Measurements from ENCODE around the gene GRM3. TPM values are rescaled to one million over a fixed set of nuclear protein-coding genes. Genes with fewer than 3 reads are reported as not detected.

GRM3 gene
- total and polyA plus RNA-seq, 2 of the 8 experiments (the other 6 are each of a cell fraction or from before 2014, with no cell fraction given): 3.1 to 4.2 TPM

DNA sequence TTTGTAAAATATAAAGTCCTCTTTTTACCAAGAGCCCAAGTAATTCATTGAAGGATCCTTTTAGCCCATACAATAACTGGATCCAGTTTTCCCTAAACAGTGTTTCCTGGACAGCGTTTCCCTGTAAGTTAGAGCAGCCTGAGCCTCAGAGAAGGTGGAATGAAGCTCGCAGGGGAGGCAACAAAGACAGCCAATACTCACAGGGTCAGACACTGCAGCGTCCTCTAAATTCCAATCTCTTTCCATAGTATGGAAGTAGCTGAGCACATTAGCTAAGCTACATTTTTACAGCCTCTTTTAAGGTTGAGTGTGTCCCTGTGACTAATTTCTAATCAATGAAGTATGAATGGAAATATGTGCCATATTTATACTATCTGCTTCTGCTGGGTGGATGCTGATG is 193.5 kb downstream of the GRM3 start:
- CTCF ChIA-PET (ENCODE audit: partially characterized antibody): interaction anchor here (1.0 to 1.2 kb wide), 2 partner anchors 31 to 236 kb away, joined by 3 to 6 read pairs; no protein-coding TSS in a partner anchor
- TF ChIP-seq CREB1 (IDR thresholded peaks at IDR 0.05): no peak
- TF ChIP-seq MAFK (IDR thresholded peaks at IDR 0.05; ENCODE audit: low read depth, low read length): no peak
- no peak for TF ChIP-seq RBBP5 (IDR thresholded peaks at IDR 0.05; ENCODE audit: borderline replicate concordance, low read depth, low read length)
- TF ChIP-seq PHF8 (conservative IDR thresholded peaks at IDR 0.05; ENCODE audit: low read depth, low read length): no peak
- TF ChIP-seq, protein P1, sequence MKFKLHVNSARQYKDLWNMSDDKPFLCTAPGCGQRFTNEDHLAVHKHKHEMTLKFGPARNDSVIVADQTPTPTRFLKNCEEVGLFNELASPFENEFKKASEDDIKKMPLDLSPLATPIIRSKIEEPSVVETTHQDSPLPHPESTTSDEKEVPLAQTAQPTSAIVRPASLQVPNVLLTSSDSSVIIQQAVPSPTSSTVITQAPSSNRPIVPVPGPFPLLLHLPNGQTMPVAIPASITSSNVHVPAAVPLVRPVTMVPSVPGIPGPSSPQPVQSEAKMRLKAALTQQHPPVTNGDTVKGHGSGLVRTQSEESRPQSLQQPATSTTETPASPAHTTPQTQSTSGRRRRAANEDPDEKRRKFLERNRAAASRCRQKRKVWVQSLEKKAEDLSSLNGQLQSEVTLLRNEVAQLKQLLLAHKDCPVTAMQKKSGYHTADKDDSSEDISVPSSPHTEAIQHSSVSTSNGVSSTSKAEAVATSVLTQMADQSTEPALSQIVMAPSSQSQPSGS (IDR thresholded peaks at IDR 0.05; ENCODE audit: low read length): no peak
- TF ChIP-seq, protein P2, sequence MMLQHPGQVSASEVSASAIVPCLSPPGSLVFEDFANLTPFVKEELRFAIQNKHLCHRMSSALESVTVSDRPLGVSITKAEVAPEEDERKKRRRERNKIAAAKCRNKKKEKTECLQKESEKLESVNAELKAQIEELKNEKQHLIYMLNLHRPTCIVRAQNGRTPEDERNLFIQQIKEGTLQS (IDR thresholded peaks at IDR 0.05; ENCODE audit: insufficient read depth, low read depth, low read length): no peak
- no peak for TF ChIP-seq POU5F1 (IDR thresholded peaks at IDR 0.05; ENCODE audit: low read depth, low read length)

More for the DNA sequence above, 193.5 kb downstream of the GRM3 start:
- H3K36me3 ChIP-seq (ENCODE audit: control insufficient read depth in 2 of 4, insufficient read depth in 4 of 4, low read length in 3 of 4): no peaks in the 10 kb centered on the region
- no peaks in the 10 kb centered on the region for H4K20me1 ChIP-seq (replicated peaks in 1 of 2; ENCODE audit: control insufficient read depth in 1 of 2, insufficient read depth in 2 of 2, low read length in 2 of 2)
- no peak overlapping the region for H3K18ac ChIP-seq (ENCODE audit: extremely low read depth, low read length)
- no peak overlapping the region for H2BK120ac ChIP-seq (replicated peaks; ENCODE audit: low read depth, low read length)
- H3K4me1 ChIP-seq (replicated peaks in 1 of 4; ENCODE audit: control insufficient read depth in 3 of 4, insufficient read depth in 4 of 4, low read length in 3 of 4): peaks cover 0 to 3% (median 0%) of the 10 kb centered on the region in 4 experiments; a peak in 1 of 7 replicates
- no peak overlapping the region for H2AFZ ChIP-seq (ENCODE audit: low read length)
- H4K8ac ChIP-seq (ENCODE audit: extremely low read depth, insufficient read depth, low read length): no peak overlapping the region
- no peak overlapping the region for H3K4ac ChIP-seq (replicated peaks; ENCODE audit: insufficient read length, low read depth, low read length)
- no peak overlapping the region for H4K91ac ChIP-seq (replicated peaks; ENCODE audit: insufficient read length, low read length)
- POLR2A ChIA-PET (ENCODE audit: partially characterized antibody): no interaction called here
- H3K14ac ChIP-seq (ENCODE audit: insufficient read length): no peak overlapping the region
- no peak overlapping the region for H3K9ac ChIP-seq (replicated peaks in 1 of 4; ENCODE audit: extremely low read depth in 1 of 4, low read depth in 3 of 4, low read length in 3 of 4)
- no peak overlapping the region for H2BK15ac ChIP-seq (ENCODE audit: low read length)
- no peak overlapping the region for H2BK20ac ChIP-seq (ENCODE audit: low read length)
- H3K9me3 ChIP-seq (ENCODE audit: insufficient read depth in 2 of 2, low read depth in 1 of 2, low read length in 1 of 2): peaks cover 0 to 5% of the 10 kb centered on the region in 2 experiments; a peak in 1 of 4 replicates
- no peak overlapping the region for H3K56ac ChIP-seq (replicated peaks; ENCODE audit: insufficient read length, low read depth, low read length)
- 90% methylated on average over 3 of the region's 3 CpGs; no CpG with 5 or more reads in 1 of the 2 experiments for WGBS, 2 experiments (ENCODE audit: extremely low coverage in 1 of 2, insufficient coverage in 1 of 2, insufficient read length in 1 of 2, insufficient replicate concordance in 2 of 2, low coverage in 1 of 2, low lambda C conversion rate in 2 of 2, missing lambda C conversion rate in 1 of 2)
- H3K4me3 ChIP-seq (ENCODE audit: extremely low read depth in 1 of 4, insufficient read depth in 2 of 4, low read depth in 3 of 4, low read length in 4 of 4): no peak overlapping the region
- no peaks in the 10 kb centered on the region for H3K79me1 ChIP-seq (ENCODE audit: low read depth, low read length)
- H4K5ac ChIP-seq (ENCODE audit: insufficient read length, low read depth, low read length): no peak overlapping the region
- H3K79me2 ChIP-seq (ENCODE audit: control insufficient read depth in 1 of 2, insufficient read depth in 2 of 2, low read length in 2 of 2): no peaks in the 10 kb centered on the region
- H3K23me2 ChIP-seq (ENCODE audit: low read depth, low read length): no peaks in the 10 kb centered on the region
- FAIRE-seq (no peak), DNase-seq (ENCODE audit: low read depth in 1 of 2, low spot score in 2 of 2) (no peak)
- H3K23ac ChIP-seq (ENCODE audit: insufficient read length): no peak overlapping the region
- no peak overlapping the region for H2BK12ac ChIP-seq (ENCODE audit: low read depth, low read length)
- H3K4me2 ChIP-seq (ENCODE audit: insufficient read depth in 1 of 2, low read depth in 2 of 2, low read length in 2 of 2): no peak overlapping the region
- no peaks in the 10 kb centered on the region for H3K27me3 ChIP-seq (replicated peaks in 1 of 4; ENCODE audit: control insufficient read depth in 3 of 4, extremely low read depth in 1 of 4, insufficient read depth in 3 of 4, low read length in 3 of 4)
- no peak overlapping the region for H2AK5ac ChIP-seq (ENCODE audit: low read depth, low read length)
- no peak overlapping the region for H2BK5ac ChIP-seq (ENCODE audit: low read depth, low read length)
- no peak overlapping the region for H3K27ac ChIP-seq (ENCODE audit: low read depth, low read length)

Data from H1 (cell line).